ENCODE measurements around the gene LATS2. TPM values are rescaled to one million over a fixed set of nuclear protein-coding genes. Genes with fewer than 3 reads are reported as not detected.
"Not testable (repeated sequence)": the region's sequence is repeated elsewhere in the genome, so short reads cannot be mapped to it uniquely, and the experiment has no call there.

Gene LATS2
- total RNA-seq, 1 experiment from 2014 or later = 25.1 TPM

- DNase-seq (ENCODE audit: low spot score) = no peak
Measured at GRCh38 chr13:21075379-21076249, 14.2 kb upstream of the LATS2 start.

GRCh38 chr13:21075011-21075378 is 13.6 kb upstream of the LATS2 start:
- no peak for DNase-seq (ENCODE audit: low spot score)

GRCh38 chr13:21074546-21074945 is 13.2 kb upstream of the LATS2 start:
- no peak for DNase-seq (ENCODE audit: low spot score)

GRCh38 chr13:21071924-21072323 is 10.5 kb upstream of the LATS2 start:
- no peak for DNase-seq (ENCODE audit: low spot score)

GRCh38 chr13:21071015-21071414 is 9.6 kb upstream of the LATS2 start:
- no peak for DNase-seq (ENCODE audit: low spot score)

- DNase-seq (ENCODE audit: low spot score) = peak; percentile 47
Measured at GRCh38 chr13:21069561-21070004, 8.2 kb upstream of the LATS2 start.

- DNase-seq (ENCODE audit: low spot score) = no peak
Measured at GRCh38 chr13:21067848-21068247, 6.5 kb upstream of the LATS2 start.

- no peak for DNase-seq (ENCODE audit: low spot score)
Measured at GRCh38 chr13:21066946-21067345, 5.6 kb upstream of the LATS2 start.

GRCh38 chr13:21065686-21066085 is 4.3 kb upstream of the LATS2 start:
- DNase-seq (ENCODE audit: low spot score) = no peak

- DNase-seq (ENCODE audit: low spot score) = no peak
Measured at GRCh38 chr13:21063031-21063430, 1.6 kb upstream of the LATS2 start.

GRCh38 chr13:21060338-21061028 is 903 bp downstream of the LATS2 start:
- DNase-seq (ENCODE audit: low spot score) = no peak

- DNase-seq (ENCODE audit: low spot score) = no peak
Measured at GRCh38 chr13:21059641-21060337, 1.6 kb downstream of the LATS2 start.

- peak; percentile 65 for DNase-seq (ENCODE audit: low spot score)
Measured at GRCh38 chr13:21058361-21058760, 3.0 kb downstream of the LATS2 start.

- DNase-seq (ENCODE audit: low spot score) = no peak
Measured at GRCh38 chr13:21055511-21056045, 5.8 kb downstream of the LATS2 start.

- no peak for DNase-seq (ENCODE audit: low spot score)
Measured at GRCh38 chr13:21055016-21055415, 6.4 kb downstream of the LATS2 start.

- no peak for DNase-seq (ENCODE audit: low spot score)
Measured at GRCh38 chr13:21054313-21054712, 7.1 kb downstream of the LATS2 start.

GRCh38 chr13:21053231-21053630 is 8.2 kb downstream of the LATS2 start:
- no peak for DNase-seq (ENCODE audit: low spot score)

GRCh38 chr13:21051675-21052074 is 9.7 kb downstream of the LATS2 start:
- DNase-seq (ENCODE audit: low spot score) = no peak

GRCh38 chr13:21050288-21051197 is 10.8 kb downstream of the LATS2 start:
- DNase-seq (ENCODE audit: low spot score) = no peak

- not testable (repeated sequence) for DNase-seq (ENCODE audit: low spot score)
Measured at GRCh38 chr13:21049731-21050130, 11.7 kb downstream of the LATS2 start.

Data from HT-29 (cell line).